Measurements from ENCODE around the gene NEUROG2.
A peak's percentile ranks its signal among the peaks of the same experiment; 100 is the strongest.
"Not testable (repeated sequence)": the region's sequence is repeated elsewhere in the genome, so short reads cannot be mapped to it uniquely, and the experiment has no call there.

NEUROG2 gene

DNA sequence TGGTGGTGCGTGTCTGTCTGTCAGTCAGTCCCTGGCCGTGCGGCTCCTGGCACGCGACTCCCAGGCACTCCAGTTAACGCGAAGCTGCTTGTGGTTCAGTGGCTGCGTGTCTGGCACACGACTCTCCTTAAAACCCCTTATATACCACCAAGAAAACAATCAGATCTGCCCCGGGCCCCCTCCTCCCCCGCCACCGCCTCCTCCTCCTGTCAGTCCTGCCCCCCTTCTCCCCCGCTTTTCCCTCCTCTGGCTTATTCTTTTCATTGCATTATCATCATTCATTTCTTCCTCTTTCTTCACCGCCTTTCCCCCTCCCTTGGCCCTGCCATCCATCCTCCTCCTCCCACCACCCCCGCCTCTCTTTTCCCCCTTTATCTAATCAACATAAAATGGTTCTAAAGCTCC lies at the start of gene NEUROG2:
NEUROG2 (minus strand) TSS at position 115 of the 405 bp plus-strand sequence. CDS start 705 bp downstream, outside the sequence.
- DNase-seq (ENCODE audit: low read depth, low spot score): no peak

DNA sequence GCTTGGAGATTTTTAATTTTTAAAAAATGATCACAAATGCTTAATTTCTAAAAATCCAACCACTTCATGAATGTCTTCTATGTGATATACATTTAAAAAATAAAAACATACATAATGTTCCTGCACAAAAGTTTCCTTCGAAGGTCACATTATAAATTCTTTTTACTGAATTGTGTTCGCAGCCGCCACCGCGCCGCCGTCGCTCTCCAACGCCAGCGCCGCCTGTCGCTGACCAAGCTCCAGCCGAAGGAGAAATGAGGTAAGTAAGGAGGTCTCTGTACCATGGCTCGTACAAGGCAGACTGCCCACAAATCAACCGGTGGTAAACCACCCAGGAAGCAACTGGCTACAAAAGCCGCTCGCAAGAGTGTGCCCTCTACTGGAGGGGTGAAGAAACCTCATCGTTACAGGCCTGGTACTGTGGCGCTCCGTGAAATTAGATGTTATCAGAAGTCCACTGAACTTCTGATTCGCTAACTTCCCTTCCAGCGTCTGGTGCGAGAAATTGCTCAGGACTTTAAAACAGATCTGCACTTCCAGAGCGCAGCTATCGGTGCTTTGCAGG lies 48.8 kb upstream of the NEUROG2 start:
- DNase-seq (ENCODE audit: low read depth, low spot score): no peak

DNA sequence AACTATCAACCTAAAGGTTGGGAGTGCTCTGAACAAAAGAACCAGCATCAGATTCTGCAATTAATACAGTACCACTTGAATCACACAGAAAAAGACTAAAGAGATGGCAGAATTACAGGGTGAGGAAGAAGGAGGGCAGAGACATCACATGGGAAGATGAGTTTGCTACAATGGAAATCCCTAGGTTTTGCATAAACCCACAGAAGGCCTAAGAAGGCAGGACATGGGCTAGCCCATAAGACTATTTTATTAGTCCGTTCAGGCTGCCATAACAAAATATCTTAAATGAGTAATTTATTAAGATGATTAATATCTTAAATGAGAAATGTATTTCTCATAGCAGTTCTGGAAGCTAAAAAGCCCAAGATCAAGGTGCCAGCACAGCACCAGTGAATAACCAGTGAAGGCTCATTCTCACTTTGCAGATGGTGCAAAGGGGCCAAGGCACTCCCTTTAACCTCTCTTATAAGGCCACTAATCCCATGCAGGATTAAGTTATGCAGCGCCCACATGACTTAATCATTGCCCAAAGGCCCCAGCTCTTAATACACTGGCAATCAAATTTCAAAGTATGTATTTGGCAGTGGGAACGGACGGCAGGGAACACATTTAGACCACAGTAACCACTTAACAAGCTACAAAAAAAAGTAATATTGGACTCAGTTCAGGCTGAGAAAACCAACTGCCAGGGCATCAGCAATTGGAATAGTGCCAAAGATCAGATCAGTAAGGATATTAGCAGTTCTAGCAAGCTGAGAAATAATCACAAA lies 47.6 kb upstream of the NEUROG2 start:
- no peak for DNase-seq (ENCODE audit: low read depth, low spot score)

DNA sequence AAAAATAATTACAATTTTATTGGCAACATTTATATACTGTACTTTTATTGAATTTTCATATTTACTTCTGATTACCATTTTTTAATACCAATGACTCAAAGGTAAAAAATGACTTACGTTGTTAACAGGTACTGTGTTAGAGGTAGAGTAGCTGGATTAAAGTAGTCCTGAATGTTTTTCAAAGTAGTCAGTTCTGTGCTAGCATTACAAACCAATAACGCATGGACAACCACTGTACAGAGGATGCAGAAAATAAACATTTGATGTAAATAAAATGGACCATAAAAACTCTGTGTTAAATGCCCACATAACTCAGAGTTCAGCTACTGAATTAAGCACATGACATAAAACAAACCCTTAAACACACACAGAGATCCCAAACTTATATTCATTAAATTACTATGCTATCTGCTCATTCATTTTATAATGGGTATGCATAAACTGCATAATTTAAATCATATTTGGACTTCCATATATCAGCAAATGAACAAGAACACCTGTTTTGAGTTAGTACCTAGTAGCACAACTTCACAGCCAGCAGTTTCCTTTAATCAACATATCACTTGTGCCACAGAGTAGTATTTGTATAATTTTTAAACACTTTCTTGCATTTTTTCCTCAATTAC lies 46.4 kb upstream of the NEUROG2 start:
- DNase-seq (ENCODE audit: low read depth, low spot score): no peak

DNA sequence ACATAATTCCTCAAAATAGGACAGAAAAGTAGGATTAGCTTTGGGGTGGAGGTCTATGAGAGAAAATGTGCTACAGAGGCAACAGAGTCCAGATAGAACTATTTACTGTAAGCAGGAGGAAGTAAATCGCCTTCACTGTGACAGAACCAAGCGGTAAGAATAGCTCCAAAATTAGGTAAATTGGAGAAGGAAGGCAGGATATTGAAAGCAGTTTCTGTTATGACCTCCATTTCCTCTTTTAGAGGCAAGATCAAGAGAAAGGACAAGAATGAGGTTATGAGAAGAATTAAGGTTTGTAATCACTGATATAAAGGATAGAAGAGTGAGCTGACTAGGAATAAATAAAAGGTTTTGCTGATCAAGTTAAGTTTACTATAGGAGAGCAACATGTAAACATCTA lies 44.1 kb upstream of the NEUROG2 start:
- DNase-seq (ENCODE audit: low read depth, low spot score): no peak

DNA sequence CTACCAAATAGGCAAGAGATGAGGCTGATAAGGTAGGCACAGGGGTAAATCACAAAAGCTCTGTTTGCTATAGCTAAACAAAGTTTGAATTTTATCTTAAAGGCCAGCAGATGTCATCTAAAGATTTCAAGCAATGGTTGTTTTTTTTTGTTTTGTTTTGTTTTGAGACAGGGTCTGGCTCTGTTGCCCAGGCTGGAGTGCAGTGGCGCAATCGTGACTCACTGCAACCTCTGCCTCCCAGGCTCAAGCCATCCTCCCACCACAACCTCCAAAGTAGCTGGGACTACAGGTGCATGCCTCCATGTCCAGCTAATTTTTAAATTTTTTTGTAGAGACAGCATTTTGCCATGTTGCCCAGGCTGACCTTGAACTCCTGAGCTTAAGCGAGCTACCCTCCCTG lies 43.1 kb upstream of the NEUROG2 start:
- no peak for DNase-seq (ENCODE audit: low read depth, low spot score)

DNA sequence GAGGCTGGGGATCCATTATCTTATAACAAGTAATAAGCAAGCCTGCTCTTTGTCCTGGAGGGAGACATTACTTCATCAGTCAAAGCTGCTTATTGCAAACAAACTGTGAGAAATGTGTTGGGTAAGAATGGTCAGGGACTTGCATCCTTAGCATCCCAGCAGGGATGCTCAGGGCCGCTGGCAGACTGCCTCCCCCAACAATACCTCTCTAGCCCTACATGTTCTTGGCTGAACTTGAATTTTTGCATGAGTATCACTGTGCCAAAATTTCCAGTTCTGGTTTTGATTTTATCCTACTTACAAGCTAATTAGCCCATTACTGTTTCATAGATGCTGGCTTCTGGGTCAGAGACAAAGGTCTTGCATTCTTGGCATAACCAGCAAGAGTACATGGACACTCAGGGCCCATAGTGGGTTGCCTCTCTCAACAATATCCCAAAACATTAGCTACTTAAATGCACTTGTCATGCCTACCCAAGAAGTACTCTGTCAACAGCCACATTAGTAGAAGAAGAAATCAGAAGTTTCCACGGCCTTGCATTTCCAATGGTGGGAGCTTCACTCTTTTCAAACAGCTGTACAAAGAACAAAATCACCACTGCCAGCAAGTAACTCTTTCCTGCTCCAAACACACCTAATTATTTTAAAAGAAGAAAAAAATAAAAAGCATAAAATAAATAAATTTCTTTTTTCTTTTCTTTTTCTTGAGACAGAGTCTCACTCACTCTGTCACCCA lies 41.9 kb upstream of the NEUROG2 start:
- no peak for DNase-seq (ENCODE audit: low read depth, low spot score)

DNA sequence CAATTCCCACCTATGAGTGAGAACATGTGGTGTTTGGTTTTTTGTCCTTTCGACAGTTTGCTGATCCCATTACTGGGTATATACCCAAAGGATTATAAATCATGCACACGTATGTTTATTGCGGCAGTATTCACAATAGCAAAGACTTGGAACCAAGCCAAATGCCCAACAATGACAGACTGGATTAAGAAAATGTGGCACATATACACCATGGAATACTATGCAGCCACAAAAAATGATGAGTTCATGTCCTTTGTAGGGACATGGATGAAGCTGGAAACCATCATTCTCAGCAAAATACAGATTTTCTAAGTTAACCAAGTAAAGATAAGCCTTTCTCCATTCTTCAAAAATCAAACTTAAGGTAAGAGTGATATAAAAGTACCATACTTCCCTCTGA lies 38.3 kb upstream of the NEUROG2 start:
- not testable (repeated sequence) for DNase-seq (ENCODE audit: low read depth, low spot score)

DNA sequence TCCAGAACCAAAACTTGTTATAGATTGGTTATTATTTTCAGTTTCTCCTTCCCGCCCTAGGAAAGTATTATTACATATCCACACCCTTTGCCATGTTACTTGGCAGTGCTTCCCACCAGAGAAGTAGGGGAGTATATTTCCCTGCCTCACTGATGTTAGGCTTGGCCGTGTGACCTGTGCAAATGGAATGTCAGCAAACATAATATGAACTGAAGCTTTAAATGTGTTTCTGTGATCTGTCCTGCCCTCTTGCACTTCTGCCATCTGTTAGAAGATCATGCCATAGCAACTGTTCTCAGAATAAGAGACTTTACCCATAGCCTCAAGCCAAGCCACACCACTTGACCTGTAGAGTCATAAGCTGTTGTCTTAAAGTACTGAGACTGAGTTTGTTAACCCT lies 36.7 kb upstream of the NEUROG2 start:
- DNase-seq (ENCODE audit: low read depth, low spot score): no peak

DNA sequence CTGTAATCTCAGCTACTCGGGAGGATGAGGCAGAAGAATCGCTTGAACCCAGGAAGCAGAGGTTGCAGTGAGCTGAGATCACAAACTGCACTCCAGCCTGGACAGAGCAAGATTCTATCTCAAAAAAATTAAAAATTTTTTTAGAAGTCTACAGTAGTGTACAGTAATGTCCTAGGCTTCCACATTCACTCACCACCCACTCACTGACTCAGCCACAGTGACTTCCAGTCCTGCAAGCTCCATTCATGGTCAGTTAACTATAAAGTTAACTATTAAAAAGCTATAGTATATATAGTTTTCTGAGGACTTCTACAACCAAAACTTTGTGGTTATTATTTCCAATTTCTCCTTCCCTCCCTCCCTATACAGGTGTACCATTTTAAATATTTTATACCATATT lies 34.7 kb upstream of the NEUROG2 start:
- DNase-seq (ENCODE audit: low read depth, low spot score): no peak

DNA sequence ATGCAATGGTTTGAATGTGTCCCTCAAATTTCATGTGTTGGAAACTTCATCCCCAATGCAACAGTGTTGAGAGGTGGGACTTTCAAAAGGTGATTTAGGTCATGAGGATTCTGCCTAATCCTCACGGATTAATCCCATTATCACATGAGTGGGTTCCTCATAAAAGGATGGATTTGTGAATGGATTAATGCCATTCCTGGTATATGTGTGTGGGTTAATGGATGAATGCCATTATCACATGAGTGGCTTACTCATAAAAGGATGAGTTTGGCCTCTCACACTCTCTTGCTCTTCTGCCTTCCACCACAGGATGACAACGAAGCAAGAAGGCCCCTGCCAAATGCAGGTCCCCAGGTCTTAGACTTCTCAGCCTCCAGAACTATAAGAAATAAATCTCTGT lies 30.5 kb upstream of the NEUROG2 start:
- DNase-seq (ENCODE audit: low read depth, low spot score): no peak

DNA sequence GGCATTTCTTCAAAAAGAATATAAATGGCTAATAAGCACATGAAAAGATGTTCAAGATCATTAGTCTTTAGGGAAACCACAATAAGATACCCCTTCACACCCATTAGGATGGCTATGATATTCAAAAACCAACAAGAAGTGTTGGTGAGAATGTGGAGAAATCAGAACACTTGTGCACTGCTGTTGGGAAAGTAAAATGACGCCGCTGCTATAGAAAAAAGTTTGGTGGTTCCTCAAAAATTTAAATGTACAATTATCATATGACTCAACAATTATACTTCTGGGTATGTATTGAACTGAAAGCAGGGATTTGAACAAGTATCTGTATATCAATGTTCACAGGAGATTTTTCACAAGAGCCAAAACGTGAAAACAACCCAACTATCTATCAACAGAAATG lies 29.4 kb upstream of the NEUROG2 start:
- no peak for DNase-seq (ENCODE audit: low read depth, low spot score)

DNA sequence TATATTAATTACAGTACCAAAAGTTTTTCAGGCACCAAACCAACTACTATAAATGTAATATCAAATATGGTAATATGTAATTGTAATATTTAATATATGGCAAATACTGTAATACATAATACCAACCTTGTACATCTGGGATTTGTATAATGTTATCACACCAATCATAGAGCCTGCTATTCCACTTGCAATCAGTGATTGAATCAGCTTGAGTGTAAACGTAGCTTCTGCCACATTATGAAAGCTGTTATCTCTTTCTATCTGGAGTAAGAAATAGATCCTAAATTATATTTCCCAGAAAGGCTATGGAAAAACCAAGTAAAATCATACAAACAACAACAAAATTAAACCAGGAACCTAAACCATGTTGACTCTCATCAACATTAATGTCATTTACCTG lies 24.7 kb upstream of the NEUROG2 start:
- DNase-seq (ENCODE audit: low read depth, low spot score): no peak

DNA sequence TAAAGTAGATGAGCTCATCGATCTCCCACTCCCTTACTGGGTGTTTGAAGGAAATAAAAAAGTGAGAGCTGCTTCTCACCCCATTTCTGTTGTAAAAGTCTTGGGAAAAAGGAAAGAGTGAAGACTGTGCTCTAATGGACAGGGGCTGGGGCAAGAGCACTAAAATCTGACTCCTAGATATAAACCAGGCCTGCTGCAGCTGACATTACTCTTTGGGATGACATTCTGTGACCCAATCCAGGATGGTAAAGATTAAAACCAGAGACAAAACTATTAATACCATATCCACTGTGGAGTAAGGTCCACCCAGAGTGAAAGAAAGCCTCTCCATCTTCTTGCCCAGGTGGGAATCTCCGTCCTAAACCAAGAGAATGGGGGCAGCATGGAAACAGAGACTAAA lies 20.1 kb upstream of the NEUROG2 start:
- DNase-seq (ENCODE audit: low read depth, low spot score): no peak

DNA sequence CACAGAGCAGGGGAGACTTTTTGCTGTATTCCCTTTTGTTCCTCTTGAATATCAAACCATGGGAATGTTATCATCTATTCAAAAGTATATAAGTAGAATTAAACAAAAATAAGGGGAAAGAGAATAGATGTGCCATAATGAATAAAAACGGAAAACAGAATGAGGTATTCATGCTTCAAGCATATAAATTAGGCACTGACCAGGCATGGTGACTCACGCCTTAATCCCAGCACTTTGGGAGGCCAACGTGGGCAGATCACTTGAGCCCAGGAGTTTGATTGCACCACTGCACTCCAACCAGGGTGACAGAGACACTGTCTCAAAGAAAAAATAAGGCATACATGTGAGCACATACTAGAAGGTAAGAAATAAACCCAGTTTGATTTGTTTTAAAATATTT lies 16.3 kb upstream of the NEUROG2 start:
- no peak for DNase-seq (ENCODE audit: low read depth, low spot score)

DNA sequence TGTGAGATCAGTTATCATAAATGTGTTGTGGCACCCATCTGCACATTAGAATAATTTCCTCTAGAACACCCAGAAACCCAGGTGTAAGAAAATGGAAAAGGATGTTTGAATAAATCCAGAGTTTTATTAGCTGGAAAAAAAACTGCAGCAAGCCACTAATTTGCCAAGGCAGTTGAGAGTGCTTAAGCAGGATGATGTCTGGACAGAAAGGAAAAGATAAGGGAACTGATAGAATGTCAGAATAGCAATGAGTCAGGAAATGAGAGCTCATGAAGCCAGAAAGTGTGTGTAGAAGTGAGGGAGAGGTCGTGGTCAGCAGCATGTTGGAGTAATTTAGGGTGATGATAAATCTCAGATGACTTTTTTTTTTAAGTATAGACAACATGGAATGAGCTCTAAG lies 15.2 kb upstream of the NEUROG2 start:
- DNase-seq (ENCODE audit: low read depth, low spot score): no peak

DNA sequence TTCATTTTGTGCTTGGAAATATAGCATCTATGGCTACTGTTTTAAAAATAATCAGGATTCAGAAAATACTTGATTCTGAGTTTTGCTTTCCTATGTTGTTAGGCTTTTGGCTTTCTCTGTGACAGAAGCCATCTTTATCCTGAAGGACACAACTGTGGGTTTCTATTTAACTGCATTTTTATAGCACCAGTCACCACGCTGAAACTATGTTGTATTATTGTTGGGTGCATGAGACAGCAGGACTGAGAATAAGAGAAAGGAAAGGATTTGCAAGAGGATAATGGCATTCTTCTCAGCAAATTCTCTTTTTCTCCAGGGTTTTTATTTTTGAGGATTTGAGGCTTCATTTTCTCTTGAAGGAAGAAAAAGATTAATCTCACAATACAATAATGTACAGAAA lies 10.1 kb upstream of the NEUROG2 start:
- no peak for DNase-seq (ENCODE audit: low read depth, low spot score)

DNA sequence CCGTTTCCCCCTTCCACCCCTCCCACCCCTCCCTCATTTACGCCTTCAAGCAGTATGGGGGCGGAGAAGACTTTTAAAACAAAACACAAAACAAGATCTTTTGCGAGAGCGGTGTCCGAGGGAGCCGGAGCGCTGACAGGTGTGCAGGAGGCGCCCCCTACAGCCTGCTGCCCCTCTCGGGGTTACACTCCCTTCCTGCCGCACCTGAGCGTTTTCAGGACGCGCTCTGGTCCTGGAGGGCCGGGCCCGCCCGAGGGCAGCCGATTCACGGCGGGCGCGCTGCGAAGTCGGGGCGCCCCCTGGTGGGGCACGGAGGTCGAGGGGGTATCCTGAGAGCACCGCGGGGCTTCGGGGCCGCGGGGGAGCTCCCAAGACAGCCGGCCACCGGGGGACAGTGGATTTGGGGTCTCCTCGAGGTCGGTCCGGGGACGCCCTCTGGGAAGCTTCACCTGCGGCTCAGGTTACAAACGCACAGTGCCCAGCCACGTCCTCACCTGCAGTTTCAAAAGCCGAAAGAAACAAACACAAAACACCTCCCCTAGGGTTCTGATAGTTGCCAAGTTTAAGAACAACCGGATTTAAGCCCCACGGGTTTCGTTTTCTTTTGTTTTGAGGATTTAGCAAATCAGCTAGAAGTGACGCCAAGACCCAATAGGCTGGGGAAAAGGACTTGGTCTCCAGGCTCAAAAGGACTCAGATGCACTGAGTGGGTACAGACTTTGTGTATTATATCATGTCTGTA lies 8.0 kb upstream of the NEUROG2 start:
- DNase-seq (ENCODE audit: low read depth, low spot score): peak; percentile 42

DNA sequence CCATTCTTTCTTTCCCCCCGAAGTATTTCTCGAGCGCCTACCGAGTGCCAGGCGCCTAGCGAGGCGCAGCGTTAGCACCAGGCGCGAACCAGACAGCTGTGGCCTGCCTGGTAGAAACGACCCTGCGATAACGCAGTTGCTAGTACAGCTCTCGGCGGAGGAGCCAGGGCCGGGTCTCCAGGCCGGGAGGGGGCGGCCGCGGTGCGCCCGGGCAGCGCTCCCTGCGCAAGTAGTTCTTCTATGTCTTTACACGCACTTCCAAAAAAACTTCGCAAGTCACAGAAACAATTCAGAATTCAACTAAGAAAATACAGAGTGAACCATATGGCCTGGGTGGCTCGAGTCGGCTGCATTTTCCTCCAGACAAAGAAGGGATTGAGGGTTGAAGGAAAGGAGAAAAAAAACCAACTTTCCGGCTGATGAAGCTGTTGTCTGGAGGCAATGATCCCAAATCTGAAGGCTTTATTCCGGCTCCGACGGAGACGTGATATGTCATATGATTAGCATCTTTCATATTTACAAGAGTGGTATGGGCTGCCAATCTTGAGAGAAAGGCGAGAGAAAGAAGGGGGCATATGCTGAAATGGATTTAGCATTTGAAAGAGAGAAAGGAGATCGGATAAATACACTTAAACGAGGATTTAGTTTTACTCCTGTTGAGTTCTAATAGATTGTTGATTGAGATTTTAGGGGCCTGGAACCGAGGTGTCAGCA lies 7.2 kb upstream of the NEUROG2 start:
- DNase-seq (ENCODE audit: low read depth, low spot score): no peak

DNA sequence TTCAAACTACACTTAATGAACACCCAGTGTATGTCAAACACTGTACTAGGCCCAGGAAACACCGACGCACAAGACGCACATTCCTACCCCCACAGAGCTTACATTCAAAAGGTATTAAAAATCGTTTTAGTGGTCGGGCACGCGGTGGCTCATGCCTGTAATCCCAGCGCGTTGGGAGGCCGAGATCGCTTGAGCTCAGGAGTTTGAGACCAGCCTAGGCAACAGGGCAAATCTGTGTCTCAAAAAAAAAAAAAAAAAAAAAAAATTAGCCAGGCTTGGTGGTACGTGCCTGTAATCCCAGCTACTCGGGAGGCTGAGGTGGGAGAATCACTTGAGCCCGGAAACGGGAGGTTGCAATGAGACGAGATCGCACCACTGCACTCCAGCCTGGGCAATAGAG lies 6.5 kb upstream of the NEUROG2 start:
- DNase-seq (ENCODE audit: low read depth, low spot score): not testable (repeated sequence)
